A549 (cell line): ENCODE data around the gene MYADML2. TPM values are rescaled to one million over a fixed set of nuclear protein-coding genes. Genes with fewer than 3 reads are reported as not detected.

Experiments
- ATAC-seq, 2 experiments: fragments of 200-7000 bp in 1 of 2; fragments of >200 bp in 1 of 2; cut with Nextera tagmentation in 1 of 2; cut with Tn5 transposase in 1 of 2; 3 replicates each; pipeline versions ENCODE4 v1.8.0 to v1.9.1; 2018 to 2020; ENCODE audit warnings: mild to moderate bottlenecking in 1 of 2, moderate library complexity in 1 of 2
- CTCF ChIA-PET: fragments of 300-600 bp; sonication (Branson Sonifier 250); formaldehyde crosslinking; extraction: SDS; loops from one replicate; lab custom pipeline; 2021; ENCODE audit warnings: antibody characterized with exemption, inconsistent platforms; lab: Yijun Ruan, JAX
- POLR2A ChIA-PET: fragments of 350-600 bp; formaldehyde crosslinking; extraction: SDS; loops from one replicate; lab custom pipeline; 2021; ENCODE audit warnings: antibody characterized with exemption, inconsistent platforms; lab: Yijun Ruan, JAX
- DNase-seq, 2 experiments: peaks; one replicate each; pipeline versions ENCODE4 v3.0.0 to v3.0.0-alpha.2; 2011 to 2016; ENCODE audit warnings: low read depth in 1 of 2, low spot score in 1 of 2
- FAIRE-seq: peaks from 2 replicates; lab custom pipeline; 2011; peaks lifted over from hg19 to GRCh38; lab: Jason Lieb, UNC
- H3K27ac ChIP-seq, 2 experiments: fragments of >200 bp; sonication (Bioruptor Twin); formaldehyde crosslinking; 3 replicates each; pipeline ENCODE4 v1.5.1; 2016 to 2017
- H3K4me1 ChIP-seq: fragments of >200 bp; sonication (Bioruptor Twin); formaldehyde crosslinking; 3 replicates; pipeline ENCODE4 v1.6.1; 2016
- H3K4me2 ChIP-seq: fragments of >200 bp; sonication (Bioruptor Twin); formaldehyde crosslinking; 3 replicates; pipeline ENCODE4 v1.6.1; 2016
- H3K4me3 ChIP-seq: fragments of >200 bp; sonication (Bioruptor Twin); formaldehyde crosslinking; 3 replicates; pipeline ENCODE4 v1.5.1; 2016
- H3K9me3 ChIP-seq: fragments of >200 bp; sonication (Bioruptor Twin); formaldehyde crosslinking; 3 replicates; pipeline ENCODE4 v1.6.1; 2016
- ATOH8 ChIP-seq: fragments of 250-450 bp; sonication (Bioruptor Pico); IDR thresholded peaks from 2 replicates; pipeline ENCODE4 v1.5.0; 2020; ENCODE audit warnings: low read depth, mild to moderate bottlenecking, moderate library complexity
- CBX2 ChIP-seq: fragments of 200-600 bp; sonication (generic); IDR thresholded peaks from 2 replicates; pipeline ENCODE4 v1.6.1; 2016; ENCODE audit warnings: low read depth, mild to moderate bottlenecking, borderline replicate concordance
- CHD4 ChIP-seq: fragments of 200-600 bp; sonication (generic); IDR thresholded peaks from 2 replicates; pipeline ENCODE4 v1.6.1; 2016; ENCODE audit warnings: antibody characterized with exemption, mild to moderate bottlenecking, borderline replicate concordance
- CTCF ChIP-seq: fragments of >200 bp; sonication (Bioruptor Twin); formaldehyde crosslinking; IDR thresholded peaks from 3 replicates; pipeline ENCODE4 v1.5.1; 2016
- EHMT2 ChIP-seq: fragments of 200-600 bp; sonication (generic); IDR thresholded peaks from 2 replicates; pipeline ENCODE4 v1.6.1; 2016; ENCODE audit warnings: antibody characterized with exemption, low read depth, mild to moderate bottlenecking, moderate library complexity
- ELK1 ChIP-seq: fragments of 150-350 bp; IDR thresholded peaks from 2 replicates; pipeline ENCODE4 v1.6.1; 2014; ENCODE audit warnings: low read depth, mild to moderate bottlenecking, low read length
- FOSL2 ChIP-seq, 2 experiments: fragments of 450-650 bp in 1 of 2; fragments of >200 bp in 1 of 2; sonication (Bioruptor Twin) in 1 of 2; formaldehyde crosslinking; IDR thresholded peaks; 2 replicates each; pipeline versions ENCODE4 v1.5.0 to v1.6.1; 2016 to 2020; ENCODE audit warnings: mild to moderate bottlenecking in 1 of 2, moderate library complexity in 1 of 2
- FOXS1 ChIP-seq: fragments of 250-450 bp; sonication (Bioruptor Pico); IDR thresholded peaks from 2 replicates; pipeline ENCODE4 v1.5.0; 2020; ENCODE audit warnings: mild to moderate bottlenecking, moderate library complexity
- HOXA7 ChIP-seq: fragments of 250-450 bp; sonication (Bioruptor Pico); IDR thresholded peaks from 2 replicates; pipeline ENCODE4 v1.5.0; 2020; ENCODE audit warnings: mild to moderate bottlenecking, moderate library complexity
- HOXB13 ChIP-seq: fragments of 250-450 bp; sonication (Bioruptor Pico); IDR thresholded peaks from 2 replicates; pipeline ENCODE4 v1.5.0; 2020; ENCODE audit warnings: low read depth, mild to moderate bottlenecking, moderate library complexity
- HOXB5 ChIP-seq: fragments of 250-450 bp; sonication (Bioruptor Pico); IDR thresholded peaks from 2 replicates; pipeline ENCODE4 v1.5.0; 2020; ENCODE audit warnings: mild to moderate bottlenecking, moderate library complexity
- JUNB ChIP-seq: fragments of >200 bp; sonication (Bioruptor Twin); formaldehyde crosslinking; IDR thresholded peaks from 2 replicates; pipeline ENCODE4 v1.6.1; 2016
- KDM1A ChIP-seq: fragments of 200-600 bp; sonication (generic); IDR thresholded peaks from 2 replicates; pipeline ENCODE4 v1.6.1; 2016; ENCODE audit warnings: low read depth, mild to moderate bottlenecking
- KDM5A ChIP-seq: fragments of 200-600 bp; sonication (generic); IDR thresholded peaks from 2 replicates; pipeline ENCODE4 v1.6.1; 2016; ENCODE audit warnings: antibody characterized with exemption, mild to moderate bottlenecking
- MAFK ChIP-seq: fragments of 450-650 bp; IDR thresholded peaks from 2 replicates; pipeline ENCODE4 v1.6.1; 2014; ENCODE audit not compliant: partially characterized antibody
- MAX ChIP-seq: IDR thresholded peaks from 2 replicates; pipeline ENCODE4 v1.6.1; 2012
- NFE2L2 ChIP-seq: fragments of 150-350 bp; conservative IDR thresholded peaks from 2 replicates; pipeline ENCODE4 v1.6.1; 2014; ENCODE audit warnings: low read length
- PBX3 ChIP-seq: IDR thresholded peaks from 2 replicates; pipeline ENCODE4 v1.6.1; 2012
- RARB ChIP-seq: fragments of 250-450 bp; sonication (Bioruptor Pico); IDR thresholded peaks from 2 replicates; pipeline ENCODE4 v1.8.0; 2021; ENCODE audit warnings: mild to moderate bottlenecking, moderate library complexity
- REST ChIP-seq: fragments of 200-600 bp; sonication (generic); IDR thresholded peaks from 2 replicates; pipeline ENCODE4 v1.6.1; 2016; ENCODE audit warnings: antibody characterized with exemption, mild to moderate bottlenecking, moderate library complexity
- SREBF2 ChIP-seq: fragments of 450-650 bp; IDR thresholded peaks from 2 replicates; pipeline ENCODE4 v1.6.1; 2014; ENCODE audit warnings: mild to moderate bottlenecking, moderate library complexity
- TP53 ChIP-seq: fragments of 250-450 bp; sonication (Bioruptor Pico); IDR thresholded peaks from 2 replicates; pipeline ENCODE4 v1.5.0; 2021; ENCODE audit warnings: mild to moderate bottlenecking, moderate library complexity
- USF2 ChIP-seq: fragments of 450-650 bp; IDR thresholded peaks from 2 replicates; pipeline ENCODE4 v1.6.1; 2014; ENCODE audit warnings: antibody characterized with exemption
- ZNF302 ChIP-seq: fragments of 250-450 bp; sonication (Bioruptor Pico); IDR thresholded peaks from 2 replicates; pipeline ENCODE4 v1.9.0; 2021; ENCODE audit warnings: inconsistent platforms, mild to moderate bottlenecking, moderate library complexity
- ZSCAN20 ChIP-seq: fragments of 250-450 bp; sonication (Bioruptor Pico); IDR thresholded peaks from 2 replicates; pipeline ENCODE4 v1.8.0; 2022; ENCODE audit warnings: mild to moderate bottlenecking, moderate library complexity
- WGBS: methylation state at CpG from one replicate; pipeline ENCODE4 v1.1.6; 2017; ENCODE audit errors: missing lambda C conversion rate; 5-methylcytosine and 5-hydroxymethylcytosine counted together
- polyA plus RNA-seq, 4 experiments: library from polyadenylated mRNA; depleted of rRNA in 3 of 4; stranded (reverse); fragments of >200 nt; fragmentation: RNase III in 1 of 4; extraction: RNeasy Plus Mini Kit Qiagen cat#74134 plus additional on column Dnase treatment in 1 of 4; gene quantifications; 2 replicates in 3 of 4; 3 replicates in 1 of 4; pipeline ENCODE4 v1.2.3, GENCODE V29; 2011 to 2017

Gene MYADML2
- polyA plus RNA-seq, 2 of the 4 experiments (the other 2 are of a cell fraction) = not detected

- peak overlapping the region; percentile 90 for H3K4me3 ChIP-seq
- TF ChIP-seq FOSL2 (IDR thresholded peaks at IDR 0.05) = no peak
- TF ChIP-seq FOSL2 (CRISPR knock-in tag; IDR thresholded peaks at IDR 0.05) = no peak
- TF ChIP-seq HOXB13 = no peak
- TF ChIP-seq ZNF302 = no peak
- no peak for TF ChIP-seq REST
- no peak for TF ChIP-seq ZSCAN20 (CRISPR knock-in tag)
- TF ChIP-seq CTCF = no peak
- TF ChIP-seq CHD4 = no peak
- no peak for TF ChIP-seq SREBF2
- FAIRE-seq (no peak), ATAC-seq (no peak), DNase-seq (no peak)
- CTCF ChIA-PET = interaction anchor here (0.5 to 12.8 kb wide), 22 partner anchors 10 to 628 kb away, joined by 3 to 99 read pairs (median 7); partner anchors contain the start of genes ALYREF, CENPX, LRRC45 and NOTUM
- POLR2A ChIA-PET = interaction anchor here (0.8 to 1.5 kb wide), 6 partner anchors 9 to 103 kb away, joined by 3 to 6 read pairs (median 4); partner anchors contain the start of genes CENPX and LRRC45
- WGBS = no CpG with 5 or more reads among the region's 78 CpGs
- H3K4me1 ChIP-seq = peaks cover 43% of the 10 kb centered on the region
- peak overlapping the region; percentile 96 to 98 for H3K27ac ChIP-seq
- H3K9me3 ChIP-seq = no peaks in the 10 kb centered on the region
- H3K4me2 ChIP-seq = peak overlapping the region; percentile 96
Measured at GRCh38 chr17:81927152-81927652, 19.8 kb downstream of the MYADML2 start.

- H3K27ac ChIP-seq = peak overlapping the region; percentile 96 to 98
- no peaks in the 10 kb centered on the region for H3K9me3 ChIP-seq
- WGBS = 1% methylated on average over 24 of the region's 46 CpGs
- DNase-seq (peak; percentile 92 to 95), ATAC-seq (peak; percentile 16 to 63), FAIRE-seq (peak; percentile 39)
- H3K4me2 ChIP-seq = peak overlapping the region; percentile 96
- H3K4me3 ChIP-seq = peak overlapping the region; percentile 90
- POLR2A ChIA-PET = interaction anchor here (1.0 to 1.5 kb wide), 3 partner anchors 10 to 11 kb away, joined by 3 to 6 read pairs (median 3); partner anchors contain the start of gene PYCR1
- CTCF ChIA-PET = interaction anchor here (0.6 to 12.8 kb wide), 12 partner anchors 13 to 1992 kb away, joined by 3 to 99 read pairs (median 6); partner anchors contain the start of genes CENPX, LRRC45, NOTUM and NPB
- H3K4me1 ChIP-seq = peaks cover 49% of the 10 kb centered on the region
- no peak for TF ChIP-seq KDM1A
- TF ChIP-seq PBX3 = no peak; the same call in none of the 2 replicates
- no peak; the same call in 1 of the 2 replicates for TF ChIP-seq RARB (CRISPR knock-in tag)
- peak; percentile 82 for TF ChIP-seq NFE2L2
- no peak for TF ChIP-seq KDM5A
- no peak for TF ChIP-seq CBX2
- 0 out of 2 replicates have a peak, but pooled peaks have one; percentile 11 for TF ChIP-seq ATOH8 (CRISPR knock-in tag)
- 0 out of 2 replicates have a peak, but pooled peaks have one; percentile 1 for TF ChIP-seq TP53 (CRISPR knock-in tag)
- no peak for TF ChIP-seq EHMT2
- TF ChIP-seq HOXA7 (CRISPR knock-in tag) = 0 out of 2 replicates have a peak, but pooled peaks have one; percentile 24
- no peak for TF ChIP-seq ELK1
- TF ChIP-seq MAFK = peak; percentile 98
- no peak for TF ChIP-seq JUNB
- no peak for TF ChIP-seq USF2
- TF ChIP-seq MAX = peak; percentile 30
- no peak for TF ChIP-seq FOXS1 (CRISPR knock-in tag)
- TF ChIP-seq HOXB5 (CRISPR knock-in tag) = no peak
Measured at GRCh38 chr17:81926451-81927151, 20.4 kb downstream of the MYADML2 start.
